HG03558 (cell line): ENCODE data around the gene SEMA5B.

Source experiments
- ATAC-seq: cut with Tn5 transposase; IDR thresholded peaks from one replicate; pipeline ENCODE4 v1.9.1; 2021; ENCODE audit warnings: moderate number of reproducible peaks; ENCODE audit not compliant: unreplicated experiment; ENCODE audit errors: extremely low read depth

Gene SEMA5B

DNA sequence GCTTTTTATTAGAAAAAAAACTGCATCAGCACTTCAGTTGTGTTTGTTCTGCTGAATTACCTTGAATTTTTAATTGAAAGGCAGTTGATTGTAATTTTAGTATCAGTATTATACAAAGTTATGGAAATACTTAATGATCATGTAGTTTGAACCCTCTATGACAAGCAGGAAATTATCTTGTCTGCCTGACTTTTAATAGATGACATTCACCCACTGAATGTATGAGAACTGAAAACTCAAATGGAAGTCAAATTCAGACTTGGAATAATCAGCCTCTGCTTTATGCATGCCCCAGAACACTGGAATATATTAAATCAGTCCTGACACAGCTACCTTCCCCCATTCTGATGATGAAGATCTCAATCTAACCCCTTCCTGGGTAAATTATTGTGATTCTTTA, 159.2 kb downstream of the SEMA5B start:
- no peak for ATAC-seq

DNA sequence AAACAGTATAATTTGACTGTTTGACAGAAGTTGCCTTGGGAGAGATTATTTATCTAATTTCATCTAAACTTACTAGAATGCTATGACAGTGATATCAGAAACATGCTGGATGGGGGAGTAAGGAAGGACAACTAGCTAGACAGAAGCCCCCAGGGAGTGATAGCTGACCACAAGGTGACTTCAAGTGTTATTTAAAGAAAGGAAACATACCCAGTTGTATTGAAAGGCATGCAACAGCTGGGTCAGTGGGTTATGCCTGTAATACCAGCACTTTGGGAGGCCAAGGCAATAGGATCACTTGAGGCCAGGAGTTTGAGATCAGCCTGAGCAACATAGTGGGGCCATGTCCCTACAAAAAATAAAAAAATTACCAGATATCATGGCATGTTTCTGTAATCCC, 163.1 kb downstream of the SEMA5B start:
- no peak for ATAC-seq

GRCh38 chr3:122862381-122862780, 165.2 kb downstream of the SEMA5B start:
- no peak for ATAC-seq
